GM19351 (cell line): ENCODE measurements around the gene PEX11A.

Experiments used
- ATAC-seq: cut with Tn5 transposase; IDR thresholded peaks from one replicate; pipeline ENCODE4 v1.9.1; 2021; ENCODE audit warnings: mild to moderate bottlenecking, moderate library complexity; ENCODE audit not compliant: unreplicated experiment

PEX11A gene

GRCh38 chr15:89675606-89676005, 14.9 kb downstream of the PEX11A start:
- ATAC-seq: no peak

GRCh38 chr15:89674526-89674925, 16.0 kb downstream of the PEX11A start:
- ATAC-seq: no peak

GRCh38 chr15:89673165-89673512, 17.4 kb downstream of the PEX11A start:
- peak; percentile 64 for ATAC-seq

- ATAC-seq: no peak
Measured at GRCh38 chr15:89672221-89673164, 18.1 kb downstream of the PEX11A start.

GRCh38 chr15:89671687-89672086, 18.9 kb downstream of the PEX11A start:
- ATAC-seq: no peak

GRCh38 chr15:89670971-89671560, 19.5 kb downstream of the PEX11A start:
- ATAC-seq: no peak

- ATAC-seq: no peak
Measured at GRCh38 chr15:89669941-89670340, 20.6 kb downstream of the PEX11A start.

- ATAC-seq: no peak
Measured at GRCh38 chr15:89669309-89669865, 21.2 kb downstream of the PEX11A start.

- no peak for ATAC-seq
Measured at GRCh38 chr15:89668171-89668570, 22.4 kb downstream of the PEX11A start.

GRCh38 chr15:89667706-89667960, 22.9 kb downstream of the PEX11A start:
- ATAC-seq: no peak

GRCh38 chr15:89666858-89667705, 23.5 kb downstream of the PEX11A start:
- ATAC-seq: no peak

- ATAC-seq: no peak
Measured at GRCh38 chr15:89666184-89666857, 24.2 kb downstream of the PEX11A start.

GRCh38 chr15:89665449-89666181, 24.9 kb downstream of the PEX11A start:
- ATAC-seq: peak; percentile 63

- ATAC-seq: no peak
Measured at GRCh38 chr15:89664441-89665350, 25.9 kb downstream of the PEX11A start.

- ATAC-seq: no peak
Measured at GRCh38 chr15:89662893-89663626, 27.5 kb downstream of the PEX11A start.

GRCh38 chr15:89660556-89660955, 30.0 kb downstream of the PEX11A start:
- ATAC-seq: no peak

GRCh38 chr15:89659295-89659694, 31.3 kb downstream of the PEX11A start:
- no peak for ATAC-seq

- ATAC-seq: no peak
Measured at GRCh38 chr15:89657686-89658200, 32.8 kb downstream of the PEX11A start.
